Activated gamma-delta T cell treated with anti-CD3 and anti-CD28 coated beads, Interleukin-2, amount 50 U/mL, for 16 hours (primary cell): ENCODE results near the gene MSL1.

Experiments
- DNase-seq: peaks from one replicate; pipeline ENCODE4 v3.0.0-alpha.2; 2020; ENCODE audit warnings: low read depth

MSL1 gene

GRCh38 chr17:40121181-40122135 lies at the start of gene MSL1:
Gene MSL1 (plus strand): TSS chr17:40121971. CDS start chr17:40122613, 642 bp downstream.
- DNase-seq = peak; percentile 79

- DNase-seq = no peak
Observed at GRCh38 chr17:40072040-40072734, 49.6 kb upstream of the MSL1 start.

GRCh38 chr17:40072735-40073346 lies 48.9 kb upstream of the MSL1 start:
- no peak for DNase-seq

- no peak for DNase-seq
Observed at GRCh38 chr17:40073454-40074174, 48.2 kb upstream of the MSL1 start.

GRCh38 chr17:40074175-40074512 lies 47.6 kb upstream of the MSL1 start:
- no peak for DNase-seq

GRCh38 chr17:40074871-40075200 lies 46.9 kb upstream of the MSL1 start:
- no peak for DNase-seq

- DNase-seq = peak; percentile 56
Observed at GRCh38 chr17:40075201-40075941, 46.4 kb upstream of the MSL1 start.

- no peak for DNase-seq
Observed at GRCh38 chr17:40075942-40076498, 45.8 kb upstream of the MSL1 start.

- no peak for DNase-seq
Observed at GRCh38 chr17:40076591-40076990, 45.2 kb upstream of the MSL1 start.

GRCh38 chr17:40079545-40079944 lies 42.2 kb upstream of the MSL1 start:
- no peak for DNase-seq

GRCh38 chr17:40084477-40084876 lies 37.3 kb upstream of the MSL1 start:
- no peak for DNase-seq

GRCh38 chr17:40086150-40087044 lies 35.4 kb upstream of the MSL1 start:
- DNase-seq = peak; percentile 56

GRCh38 chr17:40087049-40087794 lies 34.5 kb upstream of the MSL1 start:
- no peak for DNase-seq

GRCh38 chr17:40087903-40088718 lies 33.7 kb upstream of the MSL1 start:
- no peak for DNase-seq

- DNase-seq = no peak
Observed at GRCh38 chr17:40089077-40089895, 32.5 kb upstream of the MSL1 start.

GRCh38 chr17:40090237-40091119 lies 31.3 kb upstream of the MSL1 start:
- no peak for DNase-seq
